ENCODE data around the gene SPINT2. TPM values are rescaled to one million over a fixed set of nuclear protein-coding genes. Genes with fewer than 3 reads are reported as not detected.

Gene SPINT2
- total RNA-seq, 1 experiment from 2014 or later = 0.21 TPM

GRCh38 chr19:38291855-38292254, 27.5 kb downstream of the SPINT2 start:
- no peak for DNase-seq (ENCODE audit: low read depth)

- no peak for DNase-seq (ENCODE audit: low read depth)
Observed at GRCh38 chr19:38293281-38293680, 28.9 kb downstream of the SPINT2 start.

DNA sequence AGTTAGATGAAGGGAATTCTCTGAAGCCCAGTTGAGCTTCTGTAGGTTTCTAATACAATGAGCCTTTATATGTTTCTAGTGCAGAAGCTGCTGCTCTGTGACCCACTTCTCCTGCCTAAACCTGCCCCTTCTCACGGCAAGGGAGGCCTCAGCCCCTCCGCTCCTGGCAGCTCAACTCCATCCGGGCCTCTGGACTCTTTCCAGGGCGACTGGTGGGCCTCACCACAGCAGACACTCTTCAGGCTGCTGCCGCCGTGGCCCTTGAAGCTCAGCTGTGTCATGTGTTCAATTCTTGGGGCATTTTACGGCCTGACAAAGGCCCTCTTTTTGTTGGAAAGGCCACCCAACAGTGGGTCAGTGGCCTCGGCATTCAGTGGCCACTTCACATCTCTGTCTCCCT, 29.7 kb downstream of the SPINT2 start:
- DNase-seq (ENCODE audit: low read depth) = no peak

DNA sequence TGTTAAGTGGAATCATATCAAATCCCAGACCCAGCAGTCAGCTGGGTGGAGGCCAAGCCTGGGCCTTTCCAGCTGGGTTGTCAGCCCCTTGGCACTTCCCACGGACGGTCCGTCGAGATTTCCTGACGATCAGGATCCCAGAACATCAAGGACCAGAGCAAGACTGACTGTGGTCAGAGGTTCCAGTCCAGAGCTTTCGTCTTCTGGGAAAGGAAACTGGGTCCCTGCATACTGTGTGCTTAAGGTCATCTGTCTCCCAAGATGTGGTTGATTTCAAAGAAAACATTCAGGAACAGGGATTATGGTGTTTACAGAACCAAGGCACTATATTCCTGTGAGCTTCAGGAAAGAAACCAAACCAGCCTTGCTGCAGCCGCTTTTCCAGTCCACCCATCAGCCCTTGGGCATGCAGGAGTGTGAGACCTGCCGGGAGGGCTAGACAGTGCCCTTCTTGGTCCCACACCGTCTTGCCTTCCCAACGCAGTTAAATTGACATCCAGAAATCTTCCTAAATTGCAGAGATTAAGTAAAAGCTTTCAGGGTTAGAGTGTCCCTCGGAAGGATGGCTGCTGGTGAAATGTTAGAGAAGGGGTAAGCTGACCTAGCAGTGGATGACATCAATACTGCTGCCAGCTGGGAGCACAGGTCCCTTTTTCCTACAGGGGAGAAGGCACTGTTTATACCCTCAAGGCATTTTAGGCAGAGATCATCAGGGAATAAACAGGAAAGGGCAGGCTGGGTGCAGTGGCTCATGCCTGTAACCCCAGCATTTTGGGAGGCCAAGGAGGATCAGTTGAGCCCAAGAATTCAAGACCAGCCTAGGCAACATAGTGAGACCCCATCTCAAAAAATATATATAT, 34.7 kb downstream of the SPINT2 start:
- no peak for DNase-seq (ENCODE audit: low read depth)

DNA sequence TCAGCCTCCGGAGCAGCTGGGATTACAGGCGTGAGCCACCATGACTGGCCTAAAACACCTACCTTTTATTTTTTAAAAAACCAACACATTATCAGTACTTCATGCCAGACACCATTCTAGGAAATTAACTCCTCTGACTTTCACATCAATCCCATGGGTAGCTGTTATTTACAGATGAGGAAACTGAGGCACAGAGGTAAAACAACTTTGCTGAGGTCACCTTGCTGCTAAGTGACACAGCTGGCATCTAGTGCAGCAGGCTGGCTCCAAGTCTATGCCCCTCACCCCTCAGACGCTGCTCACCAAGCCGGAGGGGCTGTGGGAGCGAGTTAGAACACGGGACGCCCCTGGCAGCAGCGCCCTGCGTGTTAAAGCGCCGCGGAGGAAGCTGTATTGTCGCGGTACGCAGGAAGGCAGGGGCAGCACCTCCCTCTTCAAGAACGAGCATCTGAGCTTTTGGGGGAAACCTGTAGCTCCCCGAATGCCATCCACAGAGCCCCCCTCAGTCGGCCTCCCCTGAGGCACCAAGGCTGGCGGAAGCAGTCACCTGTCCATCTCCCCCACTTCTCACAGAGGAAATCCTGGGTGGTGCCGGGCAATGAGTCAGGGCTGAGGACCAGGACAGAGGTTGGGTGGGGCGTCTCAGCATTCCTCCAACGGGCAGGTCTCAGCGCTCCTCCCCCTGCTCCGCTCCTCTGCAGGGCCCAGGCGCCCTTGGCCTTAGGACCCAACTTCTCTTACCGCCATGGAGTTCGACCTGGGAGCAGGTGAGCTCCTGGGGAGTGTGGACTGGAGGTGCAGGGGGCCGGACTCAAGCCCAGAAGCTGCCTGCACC, 39.4 kb downstream of the SPINT2 start, which contains the start of gene C19orf33:
C19orf33 (plus strand) TSS at position 735 of the 835 bp plus-strand sequence; CDS start at position 746, 11 bp downstream.
- peak; percentile 70 for DNase-seq (ENCODE audit: low read depth)

DNA sequence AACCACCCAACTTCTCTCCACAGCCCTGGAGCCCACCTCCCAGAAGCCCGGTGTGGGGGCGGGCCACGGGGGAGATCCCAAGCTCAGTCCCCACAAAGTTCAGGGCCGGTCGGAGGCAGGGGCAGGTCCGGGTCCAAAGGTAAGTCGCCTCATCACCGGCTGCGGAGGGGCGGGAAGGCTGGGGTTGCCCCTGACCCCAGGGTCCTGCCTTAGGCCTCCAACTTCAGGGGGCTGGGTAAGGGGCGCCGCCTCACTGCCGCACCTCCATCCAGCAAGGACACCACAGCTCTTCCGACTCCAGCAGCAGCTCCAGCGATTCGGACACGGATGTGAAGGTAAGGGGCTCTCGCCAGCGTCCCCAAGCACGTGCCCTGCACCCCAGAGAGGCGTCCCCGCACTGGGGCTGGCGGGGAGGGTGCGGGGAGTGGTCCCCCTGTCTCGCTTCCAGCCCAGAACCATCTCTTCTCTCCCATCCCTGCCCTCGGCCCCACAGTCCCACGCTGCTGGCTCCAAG, 40.0 kb downstream of the SPINT2 start:
- DNase-seq (ENCODE audit: low read depth) = no peak

DNA sequence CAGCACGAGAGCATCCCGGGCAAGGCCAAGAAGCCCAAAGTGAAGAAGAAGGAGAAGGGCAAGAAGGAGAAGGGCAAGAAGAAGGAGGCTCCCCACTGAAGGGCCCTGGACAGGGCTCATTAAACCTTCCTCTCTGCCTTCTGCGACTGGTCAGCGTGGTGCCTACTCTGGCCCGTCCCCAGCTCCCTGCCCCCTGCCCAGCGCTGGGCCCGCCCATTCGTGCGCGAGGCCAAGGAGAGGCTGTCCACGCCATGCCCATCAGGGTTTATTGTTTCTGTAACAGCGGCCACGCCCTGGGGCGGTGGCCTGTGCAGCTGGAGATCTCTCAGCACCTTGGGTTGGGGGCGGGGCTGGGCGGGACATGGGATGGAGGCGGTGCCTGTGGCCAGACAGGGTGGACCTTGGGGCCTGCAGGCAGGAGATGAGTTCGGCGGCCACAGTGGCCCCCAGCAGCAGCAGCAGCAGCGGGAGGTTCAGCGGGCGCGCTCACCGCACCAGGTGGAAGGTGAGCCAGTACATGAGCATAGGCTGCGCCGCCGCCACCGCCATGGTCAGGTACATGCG, 40.6 kb downstream of the SPINT2 start:
- DNase-seq (ENCODE audit: low read depth) = no peak

- DNase-seq (ENCODE audit: low read depth) = no peak
Observed at GRCh38 chr19:38306236-38306635, 41.9 kb downstream of the SPINT2 start.

GRCh38 chr19:38307076-38307475, 42.7 kb downstream of the SPINT2 start:
- DNase-seq (ENCODE audit: low read depth) = no peak

- DNase-seq (ENCODE audit: low read depth) = no peak
Observed at GRCh38 chr19:38307597-38307996, 43.2 kb downstream of the SPINT2 start.

DNA sequence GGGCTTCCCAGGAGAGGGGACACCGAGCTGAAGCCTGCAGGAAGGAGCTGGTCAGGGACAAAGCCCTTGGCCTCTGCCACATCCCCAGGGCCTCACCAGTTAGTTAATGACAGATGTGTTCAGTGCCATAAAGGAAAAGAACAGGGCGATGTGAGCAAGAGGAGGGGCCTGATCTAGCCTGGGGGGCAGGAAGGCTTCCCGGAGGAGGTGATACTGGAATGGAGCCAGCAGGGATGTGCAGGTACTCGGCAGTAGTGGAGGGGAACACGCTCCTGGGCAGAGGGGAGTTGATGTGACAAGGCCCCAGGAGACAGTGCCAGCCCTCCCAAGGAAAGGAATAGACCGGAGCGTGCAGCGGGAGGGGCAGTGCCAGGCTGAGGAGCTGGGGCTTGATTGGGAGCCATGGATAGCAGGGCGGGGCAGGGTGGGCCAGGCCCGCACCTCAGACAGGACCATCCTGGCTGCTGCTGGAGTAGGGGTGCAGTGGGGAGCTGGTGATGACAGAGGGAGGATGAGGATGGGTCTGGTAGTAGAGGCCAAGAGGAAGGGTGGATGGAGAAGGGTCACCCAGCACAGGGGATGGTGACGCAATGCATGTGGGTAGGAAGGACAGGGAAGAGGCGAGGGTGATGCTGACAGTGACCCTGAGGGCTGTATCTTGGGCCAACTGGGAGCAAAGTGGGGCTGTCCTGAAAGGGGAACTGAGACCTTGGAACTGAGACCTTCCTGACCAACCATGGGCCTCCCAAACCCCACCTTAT, 43.8 kb downstream of the SPINT2 start:
- DNase-seq (ENCODE audit: low read depth) = no peak

- DNase-seq (ENCODE audit: low read depth) = no peak
Observed at GRCh38 chr19:38308926-38309614, 44.7 kb downstream of the SPINT2 start.

DNA sequence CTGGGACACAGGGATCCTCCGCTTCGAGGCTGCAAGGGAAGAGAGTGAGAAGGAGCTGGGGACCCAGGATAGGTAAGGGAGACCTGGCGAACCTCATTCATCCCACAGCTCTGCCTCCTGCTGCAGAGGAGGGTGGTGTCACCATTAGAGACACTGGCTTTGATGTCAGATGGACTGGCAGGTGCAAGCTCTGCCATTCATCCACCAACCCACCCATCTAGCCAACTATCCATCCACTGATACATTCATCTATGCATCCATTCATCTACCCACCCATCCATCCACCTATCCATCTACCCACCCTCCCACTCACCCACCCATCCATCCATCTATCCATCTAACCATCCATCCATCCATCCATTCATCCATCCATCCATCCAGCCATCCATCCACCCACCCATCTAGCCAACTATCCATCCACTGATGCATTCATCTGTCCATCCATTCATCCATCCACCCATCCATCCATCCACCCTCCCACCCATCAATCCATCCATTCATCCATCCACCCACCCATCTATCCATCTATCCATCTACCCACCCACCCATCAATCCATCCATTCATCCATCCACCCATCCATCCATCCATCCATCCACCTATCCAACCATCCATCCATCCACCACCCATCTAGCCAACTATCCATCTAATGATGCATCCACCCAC, 45.4 kb downstream of the SPINT2 start:
- no peak for DNase-seq (ENCODE audit: low read depth)

GRCh38 chr19:38310279-38310670, 45.9 kb downstream of the SPINT2 start:
- no peak for DNase-seq (ENCODE audit: low read depth)

DNA sequence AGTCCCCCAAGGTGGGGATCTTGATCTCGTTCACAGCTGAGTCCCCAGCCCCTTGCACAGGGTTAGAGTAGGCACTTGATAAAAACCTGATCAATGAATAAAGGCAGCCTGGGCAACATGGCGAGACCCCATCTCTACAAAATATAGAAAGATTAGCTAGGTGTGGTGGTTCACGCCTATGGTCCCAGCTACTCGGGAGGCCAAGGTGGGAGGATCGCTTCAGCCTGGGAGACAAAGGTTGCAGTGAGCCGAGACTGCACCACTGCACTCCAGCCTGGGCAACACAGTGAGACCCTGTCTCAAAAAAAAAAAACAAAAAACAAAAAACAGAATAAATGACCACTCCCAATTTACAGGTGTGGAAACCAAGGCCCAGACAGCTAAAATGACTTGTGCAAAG, 46.6 kb downstream of the SPINT2 start:
- DNase-seq (ENCODE audit: low read depth) = no peak

GRCh38 chr19:38315657-38316476, 51.5 kb downstream of the SPINT2 start, which contains the start of gene YIF1B:
Gene YIF1B (minus strand): TSS chr19:38315947. CDS start chr19:38315917, 30 bp downstream.
- DNase-seq (ENCODE audit: low read depth) = peak; percentile 97

DNA sequence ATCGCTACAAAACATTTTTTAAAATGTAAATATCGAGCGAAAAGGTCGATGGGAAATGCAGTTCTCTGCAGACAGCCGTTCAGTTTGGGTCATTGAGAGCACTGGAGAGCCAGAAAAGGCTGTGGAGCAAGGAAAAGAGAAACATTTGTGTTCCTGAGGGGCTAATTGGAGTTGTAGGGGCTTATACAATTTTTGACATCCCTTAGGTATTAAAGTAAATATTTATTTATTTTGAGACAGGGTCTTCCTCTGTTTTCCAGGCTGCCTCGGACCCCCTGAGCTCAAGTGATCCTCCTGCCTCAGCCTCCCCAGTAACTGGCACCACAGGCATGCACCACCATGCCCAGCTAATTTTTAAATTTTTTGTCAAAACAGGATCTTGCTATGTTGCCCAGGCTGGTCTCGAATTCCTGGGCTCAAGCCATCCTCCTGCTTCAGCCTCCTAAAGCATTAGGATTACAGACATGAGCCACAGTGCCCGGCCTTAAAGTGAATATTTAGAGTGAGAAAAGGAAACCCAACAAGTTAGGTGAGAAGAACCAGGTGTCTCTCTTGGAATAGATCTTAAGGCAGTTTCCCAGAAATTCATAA, 52.2 kb downstream of the SPINT2 start:
- DNase-seq (ENCODE audit: low read depth) = no peak

DNA sequence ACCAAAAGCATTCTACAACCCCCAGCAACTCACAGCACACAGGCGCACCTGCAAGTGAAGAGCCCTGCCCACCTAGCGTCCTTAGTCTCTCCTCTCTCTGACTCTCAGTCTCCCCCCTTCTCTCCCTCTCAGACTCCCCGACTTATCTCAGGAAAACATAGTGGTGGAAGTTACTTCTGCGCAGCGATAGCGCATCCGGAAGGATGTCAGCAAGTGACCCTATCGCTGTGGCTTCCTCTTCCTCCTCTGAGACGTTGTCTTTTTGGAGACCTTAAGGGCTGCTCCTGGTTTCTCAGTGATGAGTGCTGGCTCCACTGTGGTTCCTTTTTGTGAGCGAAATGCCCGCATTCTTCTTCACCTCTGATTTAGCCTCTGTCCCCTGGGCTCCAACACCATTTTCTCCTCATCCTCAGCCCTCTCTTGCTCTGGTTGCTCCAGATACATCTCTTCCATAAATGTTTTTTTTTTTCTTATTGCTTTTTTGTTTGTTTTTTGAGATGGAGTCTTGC, 52.8 kb downstream of the SPINT2 start:
- no peak for DNase-seq (ENCODE audit: low read depth)
